Stomach (tissue), 4 donors: Measurements from ENCODE around the gene GNG7.

ENCODE experiments used
- CTCF ChIP-seq, 7 experiments: fragments of 450-650 bp in 4 of 7; fragments of 200-600 bp in 3 of 7; sonication (generic) in 3 of 7; IDR thresholded peaks; one replicate each; pipeline ENCODE4 v1.5.1; 2016 to 2019; ENCODE audit warnings: antibody characterized with exemption in 7 of 7, control low read depth in 2 of 7, mild to moderate bottlenecking in 1 of 7
- POLR2A ChIP-seq, 4 donors: fragments of 450-650 bp; IDR thresholded peaks; one replicate each; pipeline ENCODE4 v1.6.1; 2016; ENCODE audit warnings: antibody characterized with exemption in 4 of 4, control low read depth in 2 of 4, mild to moderate bottlenecking in 1 of 4, moderate library complexity in 1 of 4
- POLR2AphosphoS5 ChIP-seq, 3 donors: sonication (generic); formaldehyde crosslinking; IDR thresholded peaks; one replicate each; pipeline ENCODE4 v1.6.1; 2016; ENCODE audit warnings: antibody characterized with exemption in 3 of 3

GRCh38 chr19:2653218-2653617 is 49.3 kb downstream of the GNG7 start:
- TF ChIP-seq POLR2A (IDR thresholded peaks at IDR 0.05) (no peak), POLR2AphosphoS5 (IDR thresholded peaks at IDR 0.05) (no peak), CTCF (IDR thresholded peaks at IDR 0.05) (no peak)
